Right ventricle myocardium inferior (tissue), 1 donor: ENCODE data around the gene SF3B6. TPM values are rescaled to one million over a fixed set of nuclear protein-coding genes. Genes with fewer than 3 reads are reported as not detected.
"Not testable (repeated sequence)": the region's sequence is repeated elsewhere in the genome, so short reads cannot be mapped to it uniquely, and the experiment has no call there.

Experiments
- ATAC-seq: fragments of 200-7000 bp; cut with Tn5 transposase; one replicate; pipeline ENCODE4 v1.9.1; 2020; ENCODE audit warnings: mild to moderate bottlenecking, moderate library complexity
- DNase-seq: peaks from one replicate; pipeline ENCODE4 v3.0.0; 2021; ENCODE audit errors: missing footprints
- intact Hi-C: fragments of 100-400 bp; cut with DNase I; formaldehyde crosslinking; loops from one replicate; pipeline ENCODE4 v1.11.0; 2022
- total RNA-seq: library from RNA; stranded (reverse); fragmentation: NEBNext Ultra II Directional; extraction: Animal tissue kit (Norgen Biotek cat#: 25700); gene quantifications from one replicate; pipeline ENCODE4 v1.2.1, GENCODE V29; 2021
- donor health status: DM: no; HTN: yes; CAD: no; lungs with severe emphysema.

The SF3B6 gene
- total RNA-seq, 1 donor from 2014 or later = 53.7 TPM

DNA sequence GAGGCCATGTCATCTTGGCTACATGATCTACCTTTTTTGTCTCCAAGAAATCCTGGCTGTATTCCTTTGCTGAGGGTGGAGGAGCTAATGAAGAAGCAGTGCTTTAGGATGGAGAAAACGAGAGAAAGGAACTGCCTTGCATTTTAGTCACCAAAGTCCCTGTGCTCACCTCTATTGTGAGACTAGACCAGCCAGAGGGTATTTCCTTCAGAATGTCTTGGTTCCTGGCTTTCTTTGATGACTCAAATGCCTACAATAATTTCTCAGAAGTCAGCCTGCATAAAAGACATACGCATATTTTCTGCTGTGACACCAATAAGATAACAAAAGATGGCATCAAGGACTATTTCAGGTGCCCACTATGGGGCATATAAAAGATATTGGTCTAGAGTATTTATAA lies 10.8 kb downstream of the SF3B6 start:
- intact Hi-C loops = no loop called here
- DNase-seq = no peak
- no peak for ATAC-seq

- no peak for ATAC-seq
- intact Hi-C loops = no loop called here
- no peak for DNase-seq
These were observed 17.4 kb downstream of the SF3B6 start for GRCh38 chr2:24058564-24059271.

DNA sequence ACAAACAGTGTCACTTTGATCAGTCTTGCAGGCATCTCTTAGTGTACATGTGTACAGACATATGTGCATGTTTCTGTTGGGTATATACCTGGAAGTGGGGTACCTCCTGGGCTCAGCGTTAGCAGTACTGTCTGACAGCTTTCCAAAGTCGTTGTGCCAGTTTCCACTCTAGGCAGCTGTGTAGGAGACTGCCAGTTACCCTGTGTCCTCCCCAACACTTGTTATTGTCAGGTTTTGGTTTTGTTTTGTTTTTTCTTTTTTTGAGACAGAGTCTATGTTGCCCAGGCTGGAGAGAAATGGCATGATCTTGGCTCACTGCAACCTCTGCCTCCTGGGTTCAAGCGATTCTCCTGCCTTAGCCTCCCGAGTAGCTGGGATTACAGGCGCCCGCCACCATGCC lies 20.4 kb downstream of the SF3B6 start:
- ATAC-seq = no peak
- intact Hi-C loops = no loop called here
- DNase-seq = no peak

GRCh38 chr2:24054366-24055010 lies 21.6 kb downstream of the SF3B6 start:
- no peak for ATAC-seq
- DNase-seq = no peak
- intact Hi-C loops = no loop called here

DNA sequence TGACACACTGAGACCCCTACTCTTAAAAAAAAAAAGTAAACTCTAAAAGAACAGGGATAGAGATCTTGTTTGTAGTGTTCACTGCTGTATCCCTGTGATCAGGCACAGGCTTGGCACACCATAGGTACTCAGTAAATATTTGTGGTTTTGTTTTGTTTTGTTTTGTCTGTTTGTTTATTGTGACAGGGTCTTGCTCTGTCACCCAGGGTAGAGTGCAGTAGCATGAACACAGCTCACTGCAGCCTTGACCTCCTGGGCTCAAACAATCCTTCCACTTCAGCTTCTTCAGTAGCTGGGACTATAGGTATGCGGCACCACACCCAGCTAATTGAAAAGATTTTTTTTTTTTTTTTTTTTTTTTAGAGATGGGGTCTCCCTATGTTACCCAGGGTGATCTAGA lies 23.2 kb downstream of the SF3B6 start:
- ATAC-seq = no peak
- no peak for DNase-seq
- intact Hi-C loops = no loop called here

GRCh38 chr2:24051833-24052232 lies 24.3 kb downstream of the SF3B6 start:
- intact Hi-C loops = no loop called here
- DNase-seq = no peak
- no peak for ATAC-seq

DNA sequence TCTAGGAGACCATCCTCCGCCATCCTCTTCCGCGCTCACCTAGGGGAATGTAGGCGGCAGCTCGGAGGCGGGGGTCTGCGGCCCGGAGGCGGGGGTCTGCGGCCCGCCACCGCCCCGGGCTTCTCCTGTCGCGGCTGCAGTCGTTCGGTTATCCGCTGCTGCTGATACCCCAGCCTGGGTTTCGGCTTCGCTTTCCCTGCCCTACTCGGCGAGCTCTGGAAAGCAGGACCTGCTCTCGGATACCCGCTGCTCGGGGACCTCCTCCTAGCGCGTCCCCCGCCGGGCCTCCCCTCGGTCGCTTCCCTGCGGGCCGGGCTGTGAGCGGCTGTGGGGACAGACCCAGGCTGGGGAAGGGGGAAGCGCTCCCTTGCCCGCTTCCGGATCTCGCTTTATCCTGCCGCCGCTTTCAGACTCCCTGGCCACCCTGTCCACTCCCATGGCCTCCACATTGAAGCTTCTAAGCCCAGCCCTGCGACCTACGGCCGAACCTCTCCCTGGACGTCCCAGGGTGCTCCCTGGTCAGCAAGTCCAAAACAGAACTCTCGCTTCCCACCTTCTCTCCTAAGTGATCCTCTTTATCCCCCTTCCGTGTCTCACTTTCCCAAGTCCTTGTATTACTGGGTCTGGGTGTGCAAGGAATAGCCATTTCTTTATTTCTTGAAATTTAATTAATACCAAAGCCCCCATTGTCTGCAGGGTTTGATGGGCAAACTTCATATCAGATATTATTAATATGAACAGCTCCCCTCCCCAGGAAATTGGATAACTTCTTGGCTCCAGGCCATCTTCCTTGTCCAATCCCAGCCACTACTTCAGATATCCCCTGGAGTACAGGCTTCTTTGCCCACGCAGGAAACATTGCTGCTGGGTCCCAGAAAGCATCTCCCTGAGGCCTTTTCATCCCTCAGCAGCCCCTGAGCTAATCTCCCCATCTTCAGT lies 25.8 kb downstream of the SF3B6 start:
- intact Hi-C loops = no loop called here
- no peak for DNase-seq
- ATAC-seq = no peak

- ATAC-seq = peak; percentile 36
These were observed 26.6 kb downstream of the SF3B6 start, which contains the start of gene FKBP1B for GRCh38 chr2:24049485-24050021. Gene FKBP1B (plus strand): TSS chr2:24049741. CDS start chr2:24049850, 109 bp downstream.

DNA sequence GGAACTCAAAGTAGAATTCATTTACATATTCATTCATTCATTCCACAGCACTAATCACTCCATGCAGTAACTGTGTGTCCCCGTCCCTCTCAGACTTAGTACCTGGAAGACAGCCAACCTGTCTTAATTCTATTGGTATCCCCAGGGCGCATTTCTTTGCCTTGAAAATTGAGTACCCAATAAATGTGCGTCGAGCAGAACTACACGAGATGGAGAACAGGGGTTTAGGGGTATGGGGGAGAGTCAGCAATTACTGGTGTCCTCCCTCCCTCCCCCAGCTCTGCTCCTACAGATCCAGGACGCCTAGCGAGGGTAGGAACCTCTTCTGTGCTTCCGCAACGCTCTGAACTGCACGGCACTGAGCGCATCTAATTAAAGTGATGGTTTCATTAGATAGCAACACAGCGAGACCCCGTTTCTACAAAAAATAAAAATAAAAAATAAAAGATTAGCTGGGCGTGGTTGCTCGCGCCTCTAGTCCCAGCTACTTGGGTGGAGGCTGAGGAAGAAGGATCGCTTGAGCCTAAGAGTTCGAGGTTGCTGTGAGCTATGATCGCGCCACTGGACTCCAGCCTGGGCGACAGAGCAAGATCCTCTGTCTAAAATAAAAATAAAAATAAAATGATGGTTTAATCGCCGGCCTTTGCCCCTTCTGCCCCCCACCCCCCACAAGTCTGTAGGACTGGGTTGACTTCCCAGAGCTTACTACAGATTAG lies 27.2 kb downstream of the SF3B6 start:
- ATAC-seq (no peak), DNase-seq (no peak)
- intact Hi-C loops = no loop called here

More at GRCh38 chr2:24049485-24050021, 26.6 kb downstream of the SF3B6 start, which contains the start of gene FKBP1B:
- DNase-seq = peak; percentile 73
- intact Hi-C loops = no loop called here

GRCh38 chr2:24047703-24048033 lies 28.5 kb downstream of the SF3B6 start:
- ATAC-seq (no peak), DNase-seq (no peak)
- intact Hi-C loops = loop anchor here (1.0 to 2.0 kb wide), 2 partner anchors 29 to 107 kb away; partner anchors contain the start of genes SF3B6 and UBXN2A

DNA sequence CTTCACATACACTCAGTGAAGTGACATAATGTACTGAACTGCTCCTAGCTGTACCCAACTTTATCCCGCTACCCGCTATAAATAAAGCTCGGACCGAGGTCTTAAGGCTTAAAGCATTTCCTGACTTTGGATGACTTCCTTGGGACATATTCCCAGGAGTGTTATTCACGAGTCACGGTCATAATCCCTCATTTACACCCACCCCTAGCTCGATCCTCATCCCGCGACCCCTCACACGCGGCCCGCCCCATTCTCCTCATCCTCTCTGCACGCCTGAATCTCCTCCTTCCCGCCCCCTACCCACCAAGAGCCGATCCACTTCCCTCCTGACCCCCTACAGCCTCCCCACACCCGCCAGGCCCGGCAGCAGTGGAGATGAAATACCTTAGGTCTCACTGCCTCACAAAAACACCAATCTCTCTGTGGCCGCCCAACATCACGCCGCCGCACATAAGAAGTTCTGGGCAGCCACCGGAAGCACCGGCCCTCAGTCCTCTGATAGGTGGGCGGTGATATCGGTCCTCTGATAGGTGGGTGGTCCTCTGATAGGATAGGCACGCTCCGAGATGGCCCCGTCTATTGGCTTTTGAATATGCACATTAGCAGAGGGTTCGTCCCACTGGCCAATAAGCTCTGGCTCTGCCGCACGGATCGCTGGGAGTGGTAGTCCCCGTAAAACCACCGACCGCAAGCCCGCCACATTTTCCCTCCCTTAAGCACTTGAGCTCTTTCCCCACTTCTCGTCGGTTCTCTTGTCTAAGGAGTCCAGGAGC lies 29.0 kb downstream of the SF3B6 start, which contains the start of gene WDCP:
Gene WDCP (minus strand): TSS at position 462 of the 773 bp plus-strand sequence. CDS start 7,897 bp downstream, outside the sequence.
- intact Hi-C loops = loop anchor here (1.0 to 2.0 kb wide), 2 partner anchors 29 to 106 kb away; partner anchors contain the start of genes SF3B6 and UBXN2A
- ATAC-seq = peak; percentile 99

GRCh38 chr2:24046599-24046929 lies 29.6 kb downstream of the SF3B6 start:
- intact Hi-C loops = loop anchor here (2.0 kb wide), 1 partner anchor 106 kb away; the partner anchor contains the start of gene UBXN2A
- ATAC-seq = no peak
- no peak for DNase-seq

More for the DNA sequence above, 29.0 kb downstream of the SF3B6 start, which contains the start of gene WDCP:
- peak; percentile 96 for DNase-seq

- DNase-seq = no peak
- ATAC-seq = no peak
- intact Hi-C loops = loop anchor here (2.0 kb wide), 1 partner anchor 105 kb away; the partner anchor contains the start of gene UBXN2A
These were observed 30.3 kb downstream of the SF3B6 start for GRCh38 chr2:24045511-24046508.

GRCh38 chr2:24043133-24043532 lies 33.0 kb downstream of the SF3B6 start:
- DNase-seq, intact Hi-C loops: not testable (repeated sequence)

GRCh38 chr2:24040511-24040910 lies 35.6 kb downstream of the SF3B6 start:
- intact Hi-C loops = no loop called here
- DNase-seq = no peak
- no peak for ATAC-seq

More at GRCh38 chr2:24043133-24043532, 33.0 kb downstream of the SF3B6 start:
- not testable (repeated sequence) for ATAC-seq
